GM18505 (cell line): ENCODE results near the gene TPPP.
"Not testable (repeated sequence)": the region's sequence is repeated elsewhere in the genome, so short reads cannot be mapped to it uniquely, and the experiment has no call there.

ENCODE experiments used
- ATAC-seq: cut with Tn5 transposase; IDR thresholded peaks from one replicate; pipeline ENCODE4 v1.9.1; 2021; ENCODE audit not compliant: unreplicated experiment
- POLR2A ChIP-seq: IDR thresholded peaks from 4 replicates; pipeline ENCODE4 v1.6.1; 2011; ENCODE audit warnings: borderline replicate concordance; ENCODE audit not compliant: insufficient read depth, insufficient read length; ENCODE audit errors: extremely low read depth

The TPPP gene

DNA sequence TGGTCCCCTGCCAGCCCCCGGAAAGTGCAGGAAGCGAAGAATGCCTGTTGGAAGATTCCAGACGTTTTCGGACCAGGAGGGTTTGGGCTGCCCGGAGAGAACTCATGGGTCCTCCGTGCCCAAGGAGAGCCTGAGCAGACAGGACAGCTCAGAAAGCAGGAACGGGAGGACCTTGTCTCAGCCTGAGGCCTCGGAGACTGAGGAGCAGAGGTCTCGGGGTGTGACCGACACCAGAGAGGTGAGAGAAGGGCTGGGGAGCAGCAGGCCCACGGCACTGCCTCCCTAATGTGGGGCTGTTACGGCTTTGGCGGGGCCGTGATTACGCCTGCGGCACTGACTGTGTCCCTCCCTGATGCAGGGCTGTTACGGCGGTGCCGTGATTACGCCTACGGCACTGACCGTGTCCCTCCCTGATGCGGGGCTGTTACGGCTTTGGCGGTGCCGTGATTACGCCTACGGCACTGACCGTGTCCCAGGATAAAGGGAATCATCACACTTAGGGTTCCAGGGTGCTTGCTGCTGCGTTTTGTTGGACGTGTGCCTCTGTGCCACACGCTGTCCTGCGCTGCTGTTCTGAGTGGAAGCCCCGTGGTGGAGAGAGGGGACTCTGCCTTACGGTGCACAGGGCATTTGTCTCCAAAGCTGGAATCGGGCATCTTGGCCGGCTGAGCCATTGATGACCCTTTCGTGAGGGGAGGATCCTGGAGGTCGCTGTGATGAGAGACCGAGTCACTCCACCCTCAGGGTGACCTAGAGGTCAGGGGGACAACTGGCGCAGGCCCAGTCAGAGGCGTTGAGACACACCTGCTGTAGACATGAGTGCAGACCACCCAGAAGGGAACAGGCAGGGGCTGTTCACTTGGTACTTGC, 55.3 kb downstream of the TPPP start:
- ATAC-seq: no peak
- no peak for TF ChIP-seq POLR2A

DNA sequence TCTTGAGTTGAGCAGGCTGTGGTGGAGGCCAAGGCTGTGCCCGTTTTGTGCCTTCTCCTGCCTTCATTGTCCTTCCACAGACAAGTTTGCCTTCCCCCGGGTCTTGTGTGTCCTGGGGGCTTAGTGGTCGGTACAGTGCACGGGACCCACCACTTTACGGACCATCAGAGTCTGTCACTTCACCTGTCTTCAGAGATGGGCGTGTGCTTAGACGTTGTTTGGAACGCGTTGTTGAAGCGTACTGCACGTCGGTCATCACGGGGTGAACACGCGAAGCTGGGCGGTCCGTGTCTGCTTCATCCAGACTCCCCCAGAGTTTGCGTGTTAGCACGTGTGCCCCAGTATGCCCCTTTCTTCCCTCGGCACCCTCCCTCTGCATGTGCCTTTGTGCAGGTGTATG, 56.2 kb downstream of the TPPP start:
- TF ChIP-seq POLR2A: no peak

DNA sequence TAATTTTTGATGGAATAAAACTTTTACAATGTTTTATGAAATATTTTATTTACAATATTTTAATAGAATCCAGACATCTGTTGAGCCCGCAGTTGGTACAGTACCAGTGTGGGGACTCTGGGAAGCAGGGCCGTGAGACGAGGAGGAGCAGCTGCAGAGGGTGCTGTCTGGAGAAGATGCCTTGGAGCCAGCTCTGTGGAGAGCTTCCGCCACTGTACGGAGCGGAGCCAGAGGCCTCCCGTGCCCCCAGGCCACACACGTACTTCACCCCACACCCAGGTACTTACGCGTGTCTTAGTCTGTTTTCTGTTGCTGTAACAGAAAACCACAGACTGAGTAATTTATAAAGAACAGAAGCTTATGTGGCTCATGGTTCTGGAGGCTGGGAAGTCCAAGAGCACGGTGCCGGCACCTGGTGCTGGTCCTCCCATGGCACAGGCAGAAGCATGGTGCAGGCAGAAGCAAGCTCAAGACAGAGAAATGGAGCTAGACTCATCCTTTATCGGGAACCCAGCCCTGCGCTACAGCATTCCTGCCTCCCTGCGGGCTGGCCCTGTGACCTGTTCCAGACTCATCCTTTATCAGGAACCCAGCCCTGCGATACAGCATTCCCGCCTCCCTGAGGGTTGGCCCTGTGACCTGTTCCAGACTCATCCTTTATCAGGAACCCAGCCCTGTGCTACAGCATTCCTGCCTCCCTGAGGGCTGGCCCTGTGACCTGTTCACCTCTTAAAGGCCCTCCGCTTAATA, 57.7 kb downstream of the TPPP start:
- no peak for ATAC-seq
- no peak for TF ChIP-seq POLR2A

More for the DNA sequence above, 56.2 kb downstream of the TPPP start:
- no peak for ATAC-seq

DNA sequence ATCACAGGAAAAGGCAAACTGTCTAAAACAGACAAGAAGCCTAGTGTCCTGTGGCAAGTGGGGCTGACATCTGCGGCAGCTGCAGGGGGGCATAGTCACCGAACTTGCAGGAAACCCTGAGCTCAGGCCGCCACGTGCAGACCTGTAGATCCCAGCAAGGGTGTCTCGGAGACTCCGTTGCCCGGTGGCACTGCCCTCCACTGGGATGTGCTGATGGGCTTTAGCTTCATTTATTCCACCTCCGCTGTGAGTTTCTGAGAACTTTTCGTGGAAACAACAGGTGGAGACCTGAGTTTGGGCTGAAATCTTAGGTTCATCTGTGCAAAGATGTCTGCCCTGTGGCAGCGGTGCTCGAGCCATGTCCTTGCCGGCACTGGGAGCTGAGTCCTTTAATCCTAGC, 59.0 kb downstream of the TPPP start:
- ATAC-seq: no peak
- TF ChIP-seq POLR2A: no peak

DNA sequence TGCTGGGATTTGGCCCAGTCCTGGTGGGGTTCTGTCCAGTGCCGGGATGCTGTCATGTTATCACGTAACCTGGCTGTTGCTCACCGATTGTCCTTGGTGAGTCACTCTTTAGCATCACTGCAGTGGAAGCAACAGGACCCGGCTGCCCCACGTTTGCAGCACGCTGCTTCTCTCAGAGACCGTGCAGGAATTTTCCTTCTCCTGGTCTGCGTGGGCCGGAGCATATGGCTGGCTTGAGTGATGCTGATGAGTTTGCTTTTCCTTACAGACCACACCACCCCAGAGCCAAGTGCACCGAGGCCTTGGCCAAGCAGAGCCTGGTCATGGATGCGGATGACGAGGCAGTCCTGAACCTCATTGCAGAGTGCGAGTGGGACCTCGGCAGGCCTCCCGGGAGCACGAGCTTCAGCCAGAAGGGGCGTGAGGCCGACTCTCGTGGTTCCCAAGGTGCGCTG, 59.6 kb downstream of the TPPP start:
- no peak for ATAC-seq
- no peak for TF ChIP-seq POLR2A

DNA sequence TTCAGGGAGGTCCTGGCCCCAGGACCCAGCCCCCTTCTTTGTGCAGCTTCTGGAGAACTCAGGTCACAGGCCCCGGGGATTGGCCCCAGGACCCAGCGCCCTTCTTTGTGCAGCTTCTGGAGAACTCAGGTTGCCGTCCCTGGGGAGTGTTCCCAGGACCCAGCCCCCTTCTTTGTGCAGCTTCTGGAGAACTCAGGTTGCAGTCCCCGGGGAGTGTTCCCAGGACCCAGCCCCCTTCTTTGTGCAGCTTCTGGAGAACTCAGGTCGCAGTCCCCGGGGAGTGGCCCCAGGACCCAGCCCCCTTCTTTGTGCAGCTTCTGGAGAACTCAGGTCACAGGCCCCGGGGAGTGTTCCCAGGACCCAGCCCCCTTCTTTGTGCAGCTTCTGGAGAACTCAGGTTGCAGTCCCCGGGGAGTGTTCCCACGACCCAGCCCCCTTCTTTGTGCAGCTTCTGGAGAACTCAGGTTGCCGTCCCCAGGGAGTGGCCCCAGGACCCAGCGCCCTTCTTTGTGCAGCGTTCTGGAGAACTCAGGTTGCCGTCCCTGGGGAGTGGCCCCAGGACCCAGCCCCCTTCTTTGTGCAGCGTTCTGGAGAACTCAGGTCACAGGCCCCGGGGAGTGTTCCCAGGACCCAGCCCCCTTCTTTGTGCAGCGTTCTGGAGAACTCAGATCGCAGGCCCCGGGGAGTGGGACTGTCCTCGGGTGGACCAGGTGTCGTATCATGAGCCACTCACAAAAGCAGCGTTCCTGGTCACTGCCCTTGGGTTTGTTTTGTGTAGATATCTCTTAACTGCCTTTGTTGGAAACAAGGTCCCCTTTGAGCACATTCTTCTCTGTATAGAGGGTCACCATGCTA, 64.6 kb downstream of the TPPP start:
- not testable (repeated sequence) for ATAC-seq

DNA sequence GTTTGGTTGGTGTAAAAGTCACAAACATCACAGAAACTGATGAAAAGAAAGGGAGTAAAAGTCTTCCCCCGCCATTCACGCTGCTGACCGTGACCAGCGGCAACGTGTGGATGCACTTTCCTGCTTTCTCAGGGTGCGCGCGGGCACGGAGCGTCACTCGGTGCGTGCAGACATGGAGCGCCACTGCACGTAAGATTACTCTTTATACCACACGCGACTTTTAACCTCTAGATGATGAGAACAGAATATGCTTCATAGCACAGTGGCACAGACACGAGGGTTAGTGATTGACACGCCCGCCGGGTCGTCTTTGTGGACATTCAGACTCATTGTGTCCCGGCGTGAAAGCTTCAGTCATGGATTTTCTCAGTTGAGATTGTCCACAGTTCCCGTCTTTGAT, 65.3 kb downstream of the TPPP start:
- TF ChIP-seq POLR2A: no peak
- ATAC-seq: no peak

DNA sequence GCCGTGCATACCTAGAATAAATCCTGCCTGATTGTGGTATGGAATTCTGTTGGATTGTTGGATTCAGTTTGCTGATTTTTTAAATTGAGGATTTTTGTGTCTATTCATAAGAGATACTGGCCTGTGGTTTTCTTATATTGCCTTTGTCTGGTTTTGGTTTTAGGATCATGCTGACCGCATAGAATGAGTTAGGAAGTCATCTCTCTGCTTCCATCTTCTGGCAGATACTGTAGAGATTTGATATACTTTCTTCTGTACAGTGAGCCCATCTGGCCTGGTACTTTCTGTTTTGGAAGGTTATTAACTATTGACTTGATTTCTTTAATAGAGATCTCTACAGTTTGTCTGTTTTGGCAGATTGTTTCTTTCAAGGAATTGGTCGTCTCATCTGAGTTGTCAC, 66.3 kb downstream of the TPPP start:
- no peak for ATAC-seq
- no peak for TF ChIP-seq POLR2A

DNA sequence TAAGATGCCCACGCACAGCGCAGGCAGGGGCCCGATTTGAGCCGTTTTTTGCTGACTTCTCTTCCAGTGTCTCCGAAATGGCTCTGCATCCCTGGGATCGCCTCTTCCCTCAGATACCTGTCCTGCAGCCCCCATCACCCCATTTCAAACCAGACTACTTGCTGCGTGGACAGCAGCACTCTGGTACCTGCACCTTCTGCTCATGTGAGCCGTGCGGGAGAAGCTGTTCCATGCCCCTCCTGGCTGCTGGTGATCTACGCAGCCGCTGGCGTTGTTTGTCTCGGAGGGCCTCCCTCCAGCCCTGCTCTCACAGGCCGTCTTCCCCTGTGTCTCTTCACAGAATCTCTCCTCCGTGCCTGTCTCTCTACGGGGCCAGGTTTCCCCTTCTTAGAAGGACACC, 67.6 kb downstream of the TPPP start:
- no peak for TF ChIP-seq POLR2A
- no peak for ATAC-seq

DNA sequence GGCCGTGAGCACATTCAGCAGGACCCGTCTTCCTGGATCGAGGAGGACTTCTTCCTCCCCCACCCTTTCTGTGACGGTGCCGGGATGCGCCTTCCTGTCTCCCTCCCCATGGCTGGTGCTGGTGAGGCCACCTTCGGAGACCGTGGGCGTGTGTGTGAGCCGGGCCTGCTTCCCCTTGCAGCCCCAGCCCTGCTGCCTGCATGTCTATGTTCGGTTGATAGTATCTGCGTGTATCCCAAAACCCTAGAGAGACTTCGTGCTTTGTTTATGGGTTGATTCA, 68.3 kb downstream of the TPPP start:
- no peak for TF ChIP-seq POLR2A
- ATAC-seq: no peak

DNA sequence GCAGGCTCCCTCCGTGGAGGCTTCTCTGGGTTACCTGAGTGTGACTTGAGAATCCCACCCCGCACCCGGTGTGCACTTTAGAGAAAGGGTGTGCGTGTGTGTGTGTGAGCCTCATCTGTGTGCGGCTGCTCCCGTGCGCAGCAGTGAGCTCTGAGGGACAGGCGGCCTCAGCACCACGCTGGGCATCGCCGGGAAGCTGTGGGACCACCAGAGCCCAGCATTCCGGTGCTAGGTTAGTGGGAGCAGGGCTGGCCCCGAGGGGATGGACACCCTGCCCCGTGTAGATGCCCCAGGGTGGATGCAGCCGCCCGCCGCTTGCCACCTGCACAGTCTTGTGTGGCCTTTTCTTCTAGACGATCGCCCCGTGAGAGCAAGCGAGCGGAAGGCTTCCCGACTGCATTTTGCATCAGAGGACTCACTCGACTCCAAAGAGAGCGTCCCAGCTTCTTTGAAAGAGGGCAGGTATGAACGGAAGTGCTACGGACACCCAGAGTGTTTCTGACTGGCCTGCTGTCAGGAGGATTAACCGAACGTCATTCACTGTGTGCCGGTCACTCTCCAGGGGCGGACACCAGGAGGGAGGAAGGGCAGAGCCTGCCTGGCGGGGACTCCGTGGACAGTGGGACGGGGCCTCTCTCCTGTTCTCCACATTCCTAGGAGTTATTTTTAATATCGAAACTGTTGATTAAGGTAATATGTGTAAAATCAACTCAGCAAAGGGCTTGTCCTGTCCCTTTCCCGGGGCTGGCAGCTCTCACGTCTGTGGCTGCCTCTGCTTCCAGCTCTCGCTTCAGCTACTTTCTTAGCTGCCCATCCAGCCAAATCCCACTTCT, 68.8 kb downstream of the TPPP start:
- ATAC-seq: no peak
- TF ChIP-seq POLR2A: no peak

DNA sequence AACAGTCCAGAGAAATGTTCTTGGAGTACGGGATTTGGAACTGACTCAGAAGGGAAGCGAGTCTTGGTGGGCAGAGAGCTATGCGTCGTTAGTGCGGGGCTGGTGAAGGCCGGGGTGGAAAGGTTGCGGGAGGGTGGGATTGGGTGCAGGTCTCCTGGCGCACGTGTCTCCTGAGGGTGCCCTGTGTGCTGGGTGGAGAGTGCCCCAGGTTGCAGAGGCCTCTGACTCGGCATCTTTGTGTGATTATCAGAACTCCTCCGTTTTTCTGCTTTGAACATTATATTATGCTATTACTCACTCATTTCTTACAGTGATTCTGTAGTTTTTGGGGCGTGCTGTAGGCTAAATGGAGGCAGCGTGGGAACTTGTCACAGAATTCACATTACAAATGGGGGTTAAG, 69.6 kb downstream of the TPPP start:
- ATAC-seq: no peak
- no peak for TF ChIP-seq POLR2A

DNA sequence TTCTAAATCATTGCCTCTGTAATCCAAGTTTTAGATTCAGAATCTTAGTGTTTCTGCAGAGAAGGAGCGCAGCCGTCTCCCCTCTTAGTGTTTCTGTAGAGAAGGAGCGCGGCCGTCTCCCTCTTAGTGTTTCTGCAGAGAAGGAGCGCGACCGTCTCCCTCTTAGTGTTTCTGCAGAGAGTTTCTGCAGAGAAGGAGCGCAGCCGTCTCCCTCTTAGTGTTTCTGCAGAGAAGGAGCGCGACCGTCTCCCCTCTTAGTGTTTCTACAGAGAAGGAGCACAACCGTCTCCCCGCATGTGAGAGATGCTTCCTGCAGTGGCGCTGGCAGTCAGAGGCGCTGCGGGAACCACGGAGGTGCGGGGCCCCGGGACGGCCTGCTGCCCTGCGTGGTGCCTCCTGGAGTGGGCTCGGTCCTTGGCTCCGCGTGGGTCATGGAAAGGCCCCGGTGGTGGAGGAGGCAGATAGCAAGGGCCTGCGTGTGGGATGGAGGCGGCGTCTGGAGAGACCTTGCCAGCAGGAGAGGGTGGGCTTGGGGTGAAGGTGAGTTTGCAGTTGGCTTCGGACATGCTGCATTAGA, 70.1 kb downstream of the TPPP start:
- ATAC-seq: no peak
- TF ChIP-seq POLR2A: no peak

DNA sequence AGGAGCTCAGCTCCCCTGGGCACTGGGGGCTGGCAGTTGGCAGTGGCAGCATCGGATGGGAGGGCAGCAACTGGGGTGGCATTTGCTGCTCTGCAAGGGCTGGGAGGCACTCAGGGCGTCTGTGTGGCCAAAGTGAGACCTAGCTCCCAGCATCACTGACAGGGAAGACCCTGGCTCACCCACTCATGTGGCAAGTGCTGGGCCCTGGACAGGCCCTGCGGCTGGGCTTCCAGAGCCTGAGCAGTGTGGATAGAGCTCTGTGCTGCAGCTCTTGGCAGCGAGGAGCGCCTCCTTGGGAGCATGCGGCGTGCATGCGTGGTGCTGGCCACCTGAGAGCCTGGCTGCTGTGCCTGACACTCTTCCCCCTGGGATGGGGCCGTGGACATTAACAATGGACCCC, 70.8 kb downstream of the TPPP start:
- ATAC-seq: no peak

More for the DNA sequence above, 70.8 kb downstream of the TPPP start:
- no peak for TF ChIP-seq POLR2A
